Measurements from ENCODE around the gene CYB561.

The CYB561 gene, protein sequence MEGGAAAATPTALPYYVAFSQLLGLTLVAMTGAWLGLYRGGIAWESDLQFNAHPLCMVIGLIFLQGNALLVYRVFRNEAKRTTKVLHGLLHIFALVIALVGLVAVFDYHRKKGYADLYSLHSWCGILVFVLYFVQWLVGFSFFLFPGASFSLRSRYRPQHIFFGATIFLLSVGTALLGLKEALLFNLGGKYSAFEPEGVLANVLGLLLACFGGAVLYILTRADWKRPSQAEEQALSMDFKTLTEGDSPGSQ

DNA sequence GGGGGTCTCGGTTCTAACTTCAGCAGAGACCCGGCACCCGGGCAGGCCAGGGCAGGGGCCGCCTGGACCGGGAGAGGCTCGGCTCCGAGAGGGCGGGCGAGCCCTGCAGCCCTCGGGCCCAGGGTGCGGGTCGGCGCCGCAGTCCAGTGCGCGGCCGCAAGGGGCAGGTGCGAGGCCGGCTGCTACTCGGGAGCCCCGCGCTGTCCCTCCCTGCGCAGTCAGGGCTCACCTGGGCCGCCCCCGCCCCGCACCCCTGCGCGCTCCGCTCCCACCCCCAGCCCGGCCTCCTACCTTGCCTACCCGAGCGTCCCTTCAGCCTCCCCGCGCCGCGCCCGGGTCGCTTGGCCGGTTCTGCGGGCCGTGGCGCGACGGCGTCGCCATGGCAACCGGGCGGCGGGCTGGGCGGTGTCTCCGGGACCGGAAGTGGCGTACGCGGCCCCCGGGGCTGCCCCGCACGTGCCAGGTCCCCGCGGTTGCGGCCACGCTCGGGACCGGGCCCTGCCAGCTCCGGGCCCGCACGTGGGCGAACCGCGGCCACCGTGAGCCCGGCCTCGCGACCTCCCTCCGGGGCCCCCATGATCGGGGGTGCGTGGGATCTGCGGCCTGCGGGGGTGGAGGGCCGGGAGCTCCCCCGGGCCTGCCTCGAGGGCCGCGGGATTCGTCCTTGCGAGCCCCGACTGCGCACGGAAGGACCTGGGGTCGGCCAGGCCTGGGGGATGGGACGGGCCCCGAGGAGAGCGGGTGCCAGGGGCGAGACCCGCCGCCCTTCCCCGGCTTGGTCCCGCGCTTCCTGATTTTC, at the start of gene CYB561:
Gene CYB561 (minus strand): TSS at position 353 of the 799 bp plus-strand sequence. CDS start 8,759 bp downstream, outside the sequence.
- DNase-seq, result peak; percentile 91

DNA sequence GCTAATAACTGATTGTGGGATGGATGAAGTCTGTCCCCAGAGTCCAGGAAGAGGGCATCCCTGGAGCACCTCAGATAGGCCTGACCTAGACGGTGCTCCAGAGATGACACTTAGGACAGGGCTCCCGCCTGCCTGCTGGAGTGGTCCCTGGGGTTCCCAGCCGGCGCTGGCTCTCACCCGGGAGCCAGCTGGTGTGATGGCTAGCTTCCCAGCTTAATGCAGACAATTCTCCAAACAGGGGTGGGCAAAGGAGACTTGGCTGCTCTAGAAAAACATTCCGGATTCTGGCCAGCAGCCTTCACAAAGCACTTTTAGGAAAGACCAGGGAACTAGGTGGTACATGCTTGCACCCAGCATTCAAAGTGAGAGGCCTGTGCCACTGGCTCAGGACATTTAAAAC, 49.4 kb upstream of the CYB561 start:
- no peak for DNase-seq

DNA sequence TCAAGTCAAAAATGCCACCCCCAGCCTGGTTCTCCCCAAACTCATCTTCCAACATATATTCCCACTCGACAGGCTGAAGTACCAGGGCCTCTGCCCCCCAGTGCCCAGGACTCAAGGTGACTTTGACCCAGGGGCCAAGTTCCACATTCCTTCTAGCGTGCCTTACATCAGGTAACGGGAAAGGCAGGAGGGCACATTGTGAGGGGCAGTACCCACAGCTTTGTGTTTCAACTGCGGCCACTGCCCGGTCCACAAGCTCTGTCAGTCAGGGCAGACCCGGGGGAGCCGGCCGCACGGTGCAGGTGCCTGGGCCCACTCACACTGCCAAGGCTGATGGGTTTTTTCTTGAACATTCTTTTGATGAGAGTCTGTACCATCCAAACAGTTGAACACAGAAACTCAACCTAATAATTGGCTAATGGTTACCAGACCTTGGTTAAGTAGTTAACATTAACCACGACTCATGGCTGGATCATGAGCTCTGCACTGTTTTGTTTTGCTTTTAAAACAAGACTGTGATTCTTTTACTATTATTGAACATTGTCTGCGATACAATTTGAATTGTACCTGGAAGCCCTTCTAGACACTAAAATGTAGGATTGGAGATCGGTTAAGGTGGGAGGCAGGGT, 48.3 kb upstream of the CYB561 start:
- DNase-seq, result no peak

DNA sequence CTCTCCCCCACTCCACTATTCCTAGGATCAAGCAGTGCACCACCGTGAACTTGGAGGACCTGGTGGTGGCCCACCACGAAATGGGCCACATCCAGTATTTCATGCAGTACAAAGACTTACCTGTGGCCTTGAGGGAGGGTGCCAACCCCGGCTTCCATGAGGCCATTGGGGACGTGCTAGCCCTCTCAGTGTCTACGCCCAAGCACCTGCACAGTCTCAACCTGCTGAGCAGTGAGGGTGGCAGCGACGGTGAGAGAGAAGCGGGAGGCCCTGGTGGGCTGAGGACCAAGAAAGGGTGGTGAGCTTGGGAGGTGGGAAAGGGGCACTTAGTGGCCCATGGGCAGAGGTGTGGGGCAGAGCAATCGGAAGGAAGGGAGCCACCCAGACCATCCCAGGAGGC, 47.3 kb upstream of the CYB561 start:
- no peak for DNase-seq

DNA sequence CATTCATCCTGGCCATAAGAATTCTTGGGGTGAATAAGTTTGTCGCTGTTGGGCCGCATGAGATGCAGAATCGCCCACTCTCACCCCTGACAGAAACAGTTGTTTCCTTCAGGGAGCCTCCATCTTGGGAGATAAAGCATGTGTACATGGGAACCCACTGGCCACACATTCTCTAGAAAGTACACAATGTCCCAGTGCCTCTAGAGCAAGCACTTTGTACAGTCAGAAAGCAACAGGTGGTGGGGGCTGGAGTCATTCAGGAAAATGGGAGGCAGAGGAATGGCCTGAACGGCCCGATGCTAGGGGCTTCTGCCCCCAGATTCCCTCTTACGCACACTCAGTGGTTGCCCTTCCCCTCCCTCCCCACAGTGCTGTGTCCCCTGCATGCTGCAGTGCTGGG, 46.8 kb upstream of the CYB561 start:
- no peak for DNase-seq

DNA sequence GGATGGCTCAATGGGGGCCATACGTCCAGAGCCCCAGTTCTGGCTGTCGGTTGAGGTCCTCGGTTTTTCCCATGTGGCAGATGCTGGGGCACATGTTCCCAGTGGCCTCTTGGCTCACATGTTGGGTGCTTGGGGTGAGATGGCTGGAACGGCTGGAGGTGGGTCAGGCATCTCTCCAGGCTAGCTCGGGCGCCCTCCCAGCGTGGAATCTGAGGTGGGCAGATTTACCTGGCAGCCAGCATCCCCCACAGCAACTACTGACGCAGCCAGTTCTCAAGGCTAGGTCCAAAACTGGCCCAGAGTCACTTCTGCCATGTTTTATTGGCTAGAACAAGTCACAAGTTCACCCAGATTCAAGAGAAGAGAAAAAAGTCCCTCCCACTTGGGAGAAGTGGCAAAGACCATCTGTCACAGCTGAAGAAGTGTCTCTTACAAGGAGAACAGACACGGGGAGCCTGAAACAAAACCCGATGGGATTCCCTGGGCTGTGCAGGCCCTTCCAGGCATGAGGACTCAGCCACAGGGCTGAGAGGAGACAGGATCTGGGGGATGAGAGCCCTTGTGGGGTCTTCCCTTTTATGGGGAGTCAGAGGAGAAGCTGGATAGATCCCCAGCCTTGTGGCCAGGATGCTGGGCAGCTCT, 46.0 kb upstream of the CYB561 start:
- DNase-seq, result peak; percentile 28

DNA sequence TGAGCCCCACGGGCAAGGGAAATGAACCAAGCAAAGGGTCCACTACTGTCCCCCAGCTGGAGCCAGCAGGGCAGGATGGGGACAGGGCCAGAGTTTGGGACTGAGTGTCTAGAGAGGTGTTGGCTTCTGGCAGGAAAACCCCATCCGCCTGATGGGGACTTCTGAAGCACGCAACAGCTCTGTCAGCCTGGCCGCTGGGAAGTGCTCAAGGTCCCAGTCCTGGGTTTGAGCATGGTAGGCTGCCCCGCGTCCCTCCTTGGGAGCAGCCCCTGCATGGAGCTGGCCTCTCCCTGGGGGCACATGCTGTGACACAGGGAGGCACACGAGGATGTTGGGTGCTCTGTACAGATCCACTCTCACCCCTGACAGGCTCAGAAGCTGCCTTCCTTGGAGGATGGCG, 45.3 kb upstream of the CYB561 start:
- DNase-seq, result no peak

DNA sequence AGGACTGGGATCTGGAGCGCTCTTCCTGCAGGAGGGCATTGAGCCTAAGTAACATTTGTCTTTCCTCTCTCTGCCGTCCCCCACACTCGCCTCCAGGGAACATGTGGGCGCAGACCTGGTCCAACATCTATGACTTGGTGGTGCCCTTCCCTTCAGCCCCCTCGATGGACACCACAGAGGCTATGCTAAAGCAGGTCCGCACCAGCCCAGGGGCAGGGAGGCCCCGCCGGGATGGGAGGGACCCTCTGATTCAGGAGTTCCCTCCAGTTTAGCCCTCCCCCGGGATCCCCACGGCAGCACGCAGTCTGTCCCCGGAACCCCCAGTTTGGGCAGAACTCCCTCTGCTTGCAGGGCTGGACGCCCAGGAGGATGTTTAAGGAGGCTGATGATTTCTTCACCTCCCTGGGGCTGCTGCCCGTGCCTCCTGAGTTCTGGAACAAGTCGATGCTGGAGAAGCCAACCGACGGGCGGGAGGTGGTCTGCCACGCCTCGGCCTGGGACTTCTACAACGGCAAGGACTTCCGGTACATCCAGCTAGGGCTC, 44.8 kb upstream of the CYB561 start:
- no peak for DNase-seq

DNA sequence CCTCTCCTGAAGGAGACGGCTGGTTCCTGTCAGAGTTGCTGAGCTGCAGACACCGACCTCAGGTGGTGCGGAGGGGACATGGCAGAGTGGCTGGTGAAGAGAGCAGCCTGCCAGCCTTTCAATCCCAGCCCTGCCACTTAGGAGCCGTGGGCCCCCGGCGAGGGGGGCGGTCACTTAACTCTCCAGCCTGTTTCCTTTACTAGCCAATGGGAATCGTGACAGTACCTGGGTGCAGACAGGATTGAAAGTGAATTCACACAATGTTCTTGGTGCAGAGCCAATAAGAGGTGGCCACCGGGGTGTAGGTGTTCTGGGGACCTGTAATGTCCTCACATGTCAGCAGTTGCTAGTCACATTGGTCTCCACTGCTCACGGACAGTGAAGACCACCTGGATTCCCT, 44.2 kb upstream of the CYB561 start:
- peak; percentile 75 for DNase-seq

DNA sequence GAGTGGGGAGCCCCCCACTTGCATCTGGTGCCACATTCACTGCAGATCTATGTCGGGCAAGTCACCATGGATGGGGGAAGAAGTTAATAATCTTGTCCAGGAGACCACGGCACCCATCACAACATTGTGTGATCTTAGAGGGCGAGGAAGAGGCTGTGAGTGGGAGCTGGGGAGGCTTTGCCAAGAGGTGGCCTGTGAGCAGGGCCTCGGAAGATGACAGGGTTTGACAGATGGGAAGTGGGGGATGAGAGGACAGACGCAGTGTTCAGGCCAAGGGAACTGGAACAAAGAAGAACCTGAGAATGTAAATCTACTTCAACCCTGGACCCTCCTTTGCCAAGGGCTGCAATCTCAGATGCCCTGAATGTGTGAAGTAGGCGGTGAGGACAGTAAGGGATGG, 43.2 kb upstream of the CYB561 start:
- no peak for DNase-seq

DNA sequence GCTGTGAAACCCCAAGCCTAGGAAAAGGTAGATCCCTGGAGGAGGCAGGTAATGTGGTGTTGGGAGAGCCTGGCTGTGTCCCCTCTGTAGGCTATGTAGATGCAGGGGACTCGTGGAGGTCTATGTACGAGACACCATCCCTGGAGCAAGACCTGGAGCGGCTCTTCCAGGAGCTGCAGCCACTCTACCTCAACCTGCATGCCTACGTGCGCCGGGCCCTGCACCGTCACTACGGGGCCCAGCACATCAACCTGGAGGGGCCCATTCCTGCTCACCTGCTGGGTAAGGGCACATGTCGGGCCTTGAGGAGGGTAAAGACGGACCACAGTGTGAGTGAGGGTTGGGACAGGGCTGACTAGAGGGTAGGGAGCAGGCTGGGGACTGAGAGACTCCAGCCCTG, 42.7 kb upstream of the CYB561 start:
- DNase-seq, result no peak

DNA sequence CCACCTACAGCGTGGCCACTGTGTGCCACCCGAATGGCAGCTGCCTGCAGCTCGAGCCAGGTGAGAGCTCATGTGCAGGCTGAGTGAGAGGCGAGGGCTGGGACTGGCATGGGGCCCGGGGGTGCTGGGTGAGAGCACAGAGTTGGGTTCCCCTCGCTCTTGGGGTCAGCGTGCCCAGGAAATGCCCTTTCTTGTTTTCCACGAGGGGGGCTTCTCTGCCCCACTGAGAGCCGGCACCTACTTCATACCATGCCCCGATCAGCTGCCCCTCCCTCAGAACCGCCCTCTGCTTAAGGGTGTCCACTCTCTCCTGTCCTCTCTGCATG, 40.9 kb upstream of the CYB561 start:
- DNase-seq, result no peak

DNA sequence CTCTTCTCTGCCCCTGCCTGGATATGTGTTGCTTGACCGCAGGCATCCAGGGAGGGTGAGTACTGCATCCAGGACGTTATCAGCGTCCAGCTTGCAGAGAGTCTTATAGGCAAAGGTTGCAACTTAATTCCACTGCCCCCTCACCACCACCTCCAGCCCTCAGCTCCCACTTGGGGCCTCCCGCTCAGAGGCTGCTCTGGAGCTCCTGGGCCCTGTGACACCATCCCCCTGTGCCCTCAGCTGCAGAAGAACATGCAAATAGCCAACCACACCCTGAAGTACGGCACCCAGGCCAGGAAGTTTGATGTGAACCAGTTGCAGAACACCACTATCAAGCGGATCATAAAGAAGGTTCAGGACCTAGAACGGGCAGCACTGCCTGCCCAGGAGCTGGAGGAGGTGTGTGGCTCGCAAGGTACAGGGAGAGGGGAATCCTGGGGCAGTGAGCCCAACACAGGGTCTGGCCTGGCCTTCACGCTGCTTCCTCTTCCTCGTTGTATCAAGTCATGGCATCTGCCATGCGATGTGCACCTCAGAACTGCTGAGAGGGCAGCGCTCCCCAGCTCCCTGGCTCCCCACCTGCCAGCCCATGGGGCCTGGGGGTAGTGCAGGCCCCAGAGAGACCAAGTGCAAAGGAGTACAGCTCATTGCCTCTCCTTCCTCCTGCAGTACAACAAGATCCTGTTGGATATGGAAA, 40.4 kb upstream of the CYB561 start:
- no peak for DNase-seq

DNA sequence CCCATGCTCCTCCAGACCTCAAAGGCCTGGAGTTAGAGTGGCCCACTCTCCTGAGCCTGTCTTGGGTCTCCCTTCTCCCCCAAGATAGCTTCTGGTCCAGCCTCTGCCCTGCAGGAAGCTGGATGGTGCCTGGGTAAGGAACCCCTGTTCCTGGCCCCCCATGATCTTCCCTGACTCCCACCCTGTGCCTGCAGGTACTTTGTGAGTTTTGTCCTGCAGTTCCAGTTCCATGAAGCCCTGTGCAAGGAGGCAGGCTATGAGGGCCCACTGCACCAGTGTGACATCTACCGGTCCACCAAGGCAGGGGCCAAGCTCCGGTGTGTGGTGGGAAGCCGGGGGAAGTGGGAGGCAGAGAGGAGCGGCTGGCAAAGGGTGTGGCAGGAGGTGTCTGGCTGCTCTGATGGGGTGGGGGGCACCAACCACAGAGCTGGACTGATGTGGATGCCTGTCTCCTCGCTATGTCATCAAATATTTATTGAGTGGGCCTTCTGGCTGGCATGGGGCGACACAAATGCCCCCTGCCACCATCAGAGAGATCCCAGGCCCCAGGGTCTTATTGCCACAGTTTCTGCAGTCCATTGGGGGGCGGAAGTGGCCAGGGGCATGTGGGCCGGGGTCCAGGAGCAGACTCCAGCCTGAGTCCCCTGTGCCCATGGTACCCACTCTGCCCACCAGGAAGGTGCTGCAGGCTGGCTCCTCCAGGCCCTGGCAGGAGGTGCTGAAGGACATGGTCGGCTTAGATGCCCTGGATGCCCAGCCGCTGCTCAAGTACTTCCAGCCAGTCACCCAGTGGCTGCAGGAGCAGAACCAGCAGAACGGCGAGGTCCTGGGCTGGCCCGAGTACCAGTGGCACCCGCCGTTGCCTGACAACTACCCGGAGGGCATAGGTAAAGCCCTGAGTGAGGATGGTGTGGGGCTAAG, 37.8 kb upstream of the CYB561 start:
- no peak for DNase-seq

DNA sequence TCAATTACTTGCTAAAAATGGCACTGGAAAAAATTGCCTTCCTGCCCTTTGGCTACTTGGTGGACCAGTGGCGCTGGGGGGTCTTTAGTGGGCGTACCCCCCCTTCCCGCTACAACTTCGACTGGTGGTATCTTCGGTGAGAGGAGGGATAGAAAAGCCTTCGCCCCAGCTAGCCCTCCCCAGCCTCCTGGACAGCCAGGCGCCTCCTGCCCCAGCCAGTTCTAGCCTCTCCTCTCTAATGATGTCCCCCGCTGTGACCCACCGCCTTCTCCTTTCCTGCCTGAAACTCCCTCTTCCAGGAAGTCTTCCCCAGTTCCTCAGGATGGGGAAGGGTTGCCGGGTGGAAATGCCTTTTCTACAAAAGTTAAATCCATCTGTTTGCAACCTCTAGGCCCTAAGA, 36.9 kb upstream of the CYB561 start:
- peak; percentile 60 for DNase-seq

DNA sequence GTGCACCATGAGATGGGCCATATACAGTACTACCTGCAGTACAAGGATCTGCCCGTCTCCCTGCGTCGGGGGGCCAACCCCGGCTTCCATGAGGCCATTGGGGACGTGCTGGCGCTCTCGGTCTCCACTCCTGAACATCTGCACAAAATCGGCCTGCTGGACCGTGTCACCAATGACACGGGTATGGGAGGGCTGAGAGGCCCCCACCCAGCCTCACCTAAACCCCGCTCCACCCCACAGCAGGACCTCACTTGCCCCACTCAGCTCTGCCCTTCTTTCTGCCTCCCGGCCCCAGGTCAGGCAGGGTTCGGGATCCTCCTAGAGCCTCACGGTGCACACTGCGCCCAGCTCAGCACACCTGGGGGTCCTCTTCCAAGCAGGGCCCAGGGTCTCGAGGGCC, 36.4 kb upstream of the CYB561 start:
- no peak for DNase-seq

DNA sequence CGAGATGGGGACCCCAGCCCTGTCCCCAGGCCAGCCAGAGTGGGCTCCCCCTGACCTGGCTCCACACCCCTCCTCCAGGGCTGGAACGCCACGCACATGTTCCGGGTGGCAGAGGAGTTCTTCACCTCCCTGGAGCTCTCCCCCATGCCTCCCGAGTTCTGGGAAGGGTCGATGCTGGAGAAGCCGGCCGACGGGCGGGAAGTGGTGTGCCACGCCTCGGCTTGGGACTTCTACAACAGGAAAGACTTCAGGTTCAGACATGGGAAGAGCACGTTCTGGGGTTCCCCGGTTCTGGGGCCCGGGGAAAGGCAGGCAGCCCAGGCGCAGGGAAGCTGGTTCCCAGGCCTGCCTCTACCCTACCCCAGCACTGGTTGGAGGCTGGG, 35.4 kb upstream of the CYB561 start:
- no peak for DNase-seq

DNA sequence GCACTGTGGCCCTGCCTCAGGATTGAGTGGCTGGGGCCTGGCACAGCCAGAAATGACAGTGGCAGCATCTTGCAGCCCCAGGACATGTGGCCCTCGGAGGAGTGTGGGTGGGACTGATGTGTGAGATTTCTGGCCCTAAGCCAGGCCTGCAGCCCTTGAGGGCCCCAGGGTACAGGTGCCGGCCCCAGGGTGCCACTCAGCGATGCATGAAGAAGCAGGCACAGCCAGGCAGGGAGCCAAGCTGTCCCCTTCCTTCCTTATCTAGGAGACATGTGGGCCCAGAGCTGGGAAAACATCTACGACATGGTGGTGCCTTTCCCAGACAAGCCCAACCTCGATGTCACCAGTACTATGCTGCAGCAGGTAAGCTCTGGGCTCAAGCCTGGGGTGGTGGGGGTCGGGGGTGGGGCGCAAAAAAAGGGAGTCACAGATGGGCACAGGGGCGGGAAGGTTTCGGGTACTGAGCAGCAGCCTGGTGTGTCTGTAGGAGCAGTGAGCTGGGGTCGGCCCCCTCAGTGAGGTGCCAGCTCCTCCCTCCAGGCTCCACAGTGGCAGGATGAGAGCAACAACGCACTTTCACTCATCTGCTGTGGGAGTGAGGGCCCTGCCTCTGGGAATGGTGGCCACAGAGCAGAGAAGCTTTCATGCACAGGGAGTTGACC, 34.9 kb upstream of the CYB561 start:
- peak; percentile 97 for DNase-seq

DNA sequence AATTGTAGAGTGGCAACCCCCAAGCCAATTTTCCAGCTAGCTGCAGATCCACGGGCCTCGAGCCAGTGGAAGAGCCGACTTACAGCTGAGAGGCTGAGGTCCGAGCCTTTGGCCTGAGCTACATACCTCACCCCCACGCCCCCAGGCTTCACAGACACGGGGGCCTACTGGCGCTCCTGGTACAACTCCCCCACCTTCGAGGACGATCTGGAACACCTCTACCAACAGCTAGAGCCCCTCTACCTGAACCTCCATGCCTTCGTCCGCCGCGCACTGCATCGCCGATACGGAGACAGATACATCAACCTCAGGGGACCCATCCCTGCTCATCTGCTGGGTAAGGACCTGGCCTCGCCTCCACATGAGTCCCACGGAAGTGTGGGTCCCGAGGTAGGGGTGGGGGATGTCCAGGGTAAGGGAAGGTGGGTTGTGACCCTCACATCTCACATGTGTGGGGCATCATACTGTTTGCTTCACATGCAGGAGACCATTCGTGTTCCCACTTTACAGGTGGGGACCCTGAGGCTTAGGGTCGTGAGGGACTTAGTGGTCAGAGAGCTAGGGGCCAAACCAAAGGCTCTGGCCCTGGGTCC, 34.2 kb upstream of the CYB561 start:
- peak; percentile 32 for DNase-seq

DNA sequence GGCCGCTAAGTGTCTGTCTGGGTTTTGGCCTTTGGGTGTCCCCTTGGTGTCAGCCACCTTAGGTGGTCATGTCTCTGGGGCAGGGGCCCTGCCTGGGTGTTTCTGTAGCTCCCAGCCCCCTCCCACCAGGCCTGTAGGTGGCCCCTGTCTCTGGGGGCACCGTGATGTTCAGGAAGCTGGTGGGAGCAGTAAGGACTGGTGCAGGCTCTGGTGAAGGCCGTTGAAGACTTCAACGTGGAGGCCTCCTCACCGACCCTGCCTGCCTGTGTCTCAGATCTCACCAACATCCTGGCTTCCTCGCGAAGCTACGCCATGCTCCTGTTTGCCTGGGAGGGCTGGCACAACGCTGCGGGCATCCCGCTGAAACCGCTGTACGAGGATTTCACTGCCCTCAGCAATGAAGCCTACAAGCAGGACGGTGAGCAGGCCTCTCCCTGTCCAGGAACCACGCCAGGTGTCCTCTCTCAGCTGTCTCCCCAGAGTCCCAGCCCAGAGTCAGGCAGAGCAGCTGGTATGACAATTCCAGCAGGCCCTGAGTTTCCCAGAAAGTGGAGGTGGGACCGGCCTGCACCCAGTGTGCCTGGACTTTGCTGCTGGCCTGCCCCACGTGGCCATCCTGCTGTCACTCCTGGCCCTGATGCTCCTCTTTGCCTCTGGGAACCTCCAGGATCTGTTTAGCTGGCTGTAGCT, 33.5 kb upstream of the CYB561 start:
- DNase-seq, result peak; percentile 32
